Naive thymus-derived CD8-positive, alpha-beta T cell (primary cell): ENCODE results near the gene SLC22A1. TPM values are rescaled to one million over a fixed set of nuclear protein-coding genes. Genes with fewer than 3 reads are reported as not detected.
"Not testable (repeated sequence)": the region's sequence is repeated elsewhere in the genome, so short reads cannot be mapped to it uniquely, and the experiment has no call there.

Experiments
- ATAC-seq, 2 donors: fragments of 150-1000 bp; cut with Tn5 transposase in 1 of 2; sonication (Bioruptor Pico), chemical (Tn5 transposase) in 1 of 2; 1 replicate in 1 of 2; 2 replicates in 1 of 2; pipeline ENCODE4 v1.10.0; 2021; ENCODE audit warnings: mild to moderate bottlenecking in 2 of 2, moderate library complexity in 2 of 2
- POLR2A ChIA-PET: fragments of 350-600 bp; sonication (Branson Sonifier 250); formaldehyde crosslinking; loops from one replicate; lab custom pipeline; 2021; ENCODE audit warnings: antibody characterized with exemption; lab: Charles Lee
- DNase-seq, 10 donors: peaks; one replicate each; pipeline versions ENCODE4 v3.0.0 to v3.0.0-alpha.2; 2020 to 2022
- H3K27ac Mint-ChIP-seq, 10 donors: one replicate each; pipeline ENCODE4 v1.8.0; 2020 to 2022; ENCODE audit warnings: mild to moderate bottlenecking in 10 of 10, mixed read lengths in 10 of 10, moderate library complexity in 4 of 10, inconsistent platforms in 1 of 10
- H3K27me3 Mint-ChIP-seq, 5 donors: one replicate each; pipeline ENCODE4 v1.8.0; 2021 to 2022; ENCODE audit warnings: mixed read lengths in 5 of 5
- H3K36me3 Mint-ChIP-seq, 3 donors: one replicate each; pipeline ENCODE4 v1.8.0; 2020 to 2022; ENCODE audit warnings: mixed read lengths in 3 of 3, mild to moderate bottlenecking in 2 of 3, inconsistent platforms in 1 of 3
- H3K4me1 Mint-ChIP-seq, 4 donors: one replicate each; pipeline ENCODE4 v1.8.0; 2021 to 2022; ENCODE audit warnings: mixed read lengths in 4 of 4
- H3K4me3 Mint-ChIP-seq, 10 donors: one replicate each; pipeline ENCODE4 v1.8.0; 2020 to 2022; ENCODE audit warnings: mild to moderate bottlenecking in 10 of 10, mixed read lengths in 10 of 10, moderate library complexity in 6 of 10, inconsistent platforms in 1 of 10
- H3K9me3 Mint-ChIP-seq, 9 donors: one replicate each; pipeline ENCODE4 v1.8.0; 2020 to 2022; ENCODE audit warnings: mixed read lengths in 9 of 9, mild to moderate bottlenecking in 3 of 9, inconsistent platforms in 1 of 9, moderate library complexity in 1 of 9
- polyA plus RNA-seq, 3 donors: library from polyadenylated mRNA; unstranded; fragments of 300-500 nt; fragmentation: Illumina TruSeq; gene quantifications; one replicate each; pipeline ENCODE4 v1.2.3, GENCODE V29; 2021
- total RNA-seq, 8 experiments: library from RNA in 2 of 8; stranded (reverse) in 2 of 8; gene quantifications; one replicate each; pipeline ENCODE4 v1.2.3 and lab custom pipeline; 2021 to 2026

SLC22A1 gene
- total and polyA plus RNA-seq, 5 experiments from 2014 or later, result 0.18 to 2.3 (median 1.5) TPM; not detected in 2

DNA sequence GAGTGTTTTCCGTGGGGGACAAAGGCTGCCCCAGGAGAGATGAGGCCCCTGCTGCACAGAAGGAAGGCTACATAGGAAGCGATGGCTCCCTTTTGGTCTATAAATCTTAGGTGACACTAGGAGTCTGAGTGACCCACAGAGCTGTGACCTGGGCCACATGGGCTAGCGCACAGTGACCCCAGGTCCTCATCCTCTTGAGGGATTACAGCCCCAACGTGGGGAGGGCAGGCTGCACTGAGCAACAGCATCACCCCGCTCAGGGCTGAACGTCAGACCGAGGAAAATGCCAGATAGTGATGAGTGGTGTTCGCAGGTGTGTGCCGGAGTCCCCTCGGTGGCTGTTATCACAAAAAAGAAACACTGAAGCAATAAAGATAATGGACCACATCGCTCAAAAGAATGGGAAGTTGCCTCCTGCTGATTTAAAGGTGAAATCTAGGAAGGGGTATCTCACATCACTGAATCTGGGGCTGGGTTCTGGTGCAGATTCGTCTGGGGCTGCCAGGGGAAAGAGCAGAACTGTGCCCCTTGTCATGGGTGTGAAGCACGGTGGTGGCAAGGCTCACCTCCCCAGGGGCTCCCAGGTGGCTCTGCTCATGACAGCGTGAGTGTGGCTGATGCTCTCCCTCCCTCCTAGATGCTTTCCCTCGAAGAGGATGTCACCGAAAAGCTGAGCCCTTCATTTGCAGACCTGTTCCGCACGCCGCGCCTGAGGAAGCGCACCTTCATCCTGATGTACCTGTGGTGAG lies 14.5 kb downstream of the SLC22A1 start:
- Mint-ChIP-seq H3K36me3 (no peaks in the 10 kb centered on the region), H3K4me3 (no peak overlapping the region), H3K27ac (peak overlapping the region in 1 of 10 donors; percentile 58), H3K9me3 (no peaks in the 10 kb centered on the region), H3K4me1 (peaks cover 3 to 10% (median 8%) of the 10 kb centered on the region in 4 donors), H3K27me3 (peaks cover 0 to 14% (median 0%) of the 10 kb centered on the region in 5 donors)
- POLR2A ChIA-PET, result no interaction called here
- ATAC-seq (no peak), DNase-seq (no peak)

DNA sequence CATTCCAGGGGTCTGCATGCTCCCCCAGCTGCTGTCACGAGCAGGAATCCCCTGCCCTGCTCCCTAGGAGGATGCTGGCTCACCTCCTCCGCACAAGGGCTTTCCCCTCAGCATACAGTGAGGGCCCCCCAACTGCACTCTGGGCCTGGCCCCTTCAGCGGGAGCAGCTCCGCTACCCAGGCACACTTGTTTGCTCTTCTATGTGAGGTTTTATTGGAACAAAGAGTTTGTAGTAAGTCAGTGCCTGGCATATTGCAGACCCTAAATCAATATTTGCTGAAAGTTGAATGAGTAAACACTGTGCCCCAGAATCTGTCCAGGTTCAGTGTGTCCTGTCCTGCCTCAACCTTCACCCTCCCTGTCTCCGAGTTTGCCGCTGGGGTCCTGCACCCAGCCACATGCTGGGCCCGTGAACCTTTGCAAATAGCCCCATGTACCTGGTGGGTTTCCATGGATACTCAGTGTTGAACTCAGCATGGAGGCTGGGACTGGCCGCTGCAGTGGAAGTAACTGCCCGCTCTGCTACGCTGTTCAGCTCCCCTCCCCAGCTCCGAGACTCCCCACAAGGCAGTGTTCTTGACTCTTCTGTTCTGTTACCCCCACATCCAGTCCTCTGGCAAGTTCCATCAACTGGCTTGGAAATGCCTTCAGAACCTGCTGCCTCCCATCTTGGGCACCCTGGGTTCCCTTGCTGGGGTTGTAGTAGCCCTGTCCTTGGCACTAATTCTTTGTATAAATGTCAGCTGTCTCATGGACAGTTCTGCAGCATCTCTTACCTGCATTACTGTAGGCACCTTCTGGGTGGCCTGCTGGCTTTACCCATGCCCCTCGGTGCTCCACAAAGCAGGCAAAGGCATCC lies 15.7 kb downstream of the SLC22A1 start:
- Mint-ChIP-seq H3K36me3 (peaks cover 0 to 2% (median 0%) of the 10 kb centered on the region in 3 donors), H3K27me3 (peaks cover 0 to 14% (median 0%) of the 10 kb centered on the region in 5 donors), H3K9me3 (no peaks in the 10 kb centered on the region), H3K4me3 (no peak overlapping the region), H3K27ac (no peak overlapping the region), H3K4me1 (peaks cover 3 to 10% (median 8%) of the 10 kb centered on the region in 4 donors)
- no peak for ATAC-seq
- no peak for DNase-seq
- POLR2A ChIA-PET, result interaction anchor here (1.0 kb wide), 1 partner anchor 274 kb away, joined by 3 read pairs; no protein-coding TSS in a partner anchor

DNA sequence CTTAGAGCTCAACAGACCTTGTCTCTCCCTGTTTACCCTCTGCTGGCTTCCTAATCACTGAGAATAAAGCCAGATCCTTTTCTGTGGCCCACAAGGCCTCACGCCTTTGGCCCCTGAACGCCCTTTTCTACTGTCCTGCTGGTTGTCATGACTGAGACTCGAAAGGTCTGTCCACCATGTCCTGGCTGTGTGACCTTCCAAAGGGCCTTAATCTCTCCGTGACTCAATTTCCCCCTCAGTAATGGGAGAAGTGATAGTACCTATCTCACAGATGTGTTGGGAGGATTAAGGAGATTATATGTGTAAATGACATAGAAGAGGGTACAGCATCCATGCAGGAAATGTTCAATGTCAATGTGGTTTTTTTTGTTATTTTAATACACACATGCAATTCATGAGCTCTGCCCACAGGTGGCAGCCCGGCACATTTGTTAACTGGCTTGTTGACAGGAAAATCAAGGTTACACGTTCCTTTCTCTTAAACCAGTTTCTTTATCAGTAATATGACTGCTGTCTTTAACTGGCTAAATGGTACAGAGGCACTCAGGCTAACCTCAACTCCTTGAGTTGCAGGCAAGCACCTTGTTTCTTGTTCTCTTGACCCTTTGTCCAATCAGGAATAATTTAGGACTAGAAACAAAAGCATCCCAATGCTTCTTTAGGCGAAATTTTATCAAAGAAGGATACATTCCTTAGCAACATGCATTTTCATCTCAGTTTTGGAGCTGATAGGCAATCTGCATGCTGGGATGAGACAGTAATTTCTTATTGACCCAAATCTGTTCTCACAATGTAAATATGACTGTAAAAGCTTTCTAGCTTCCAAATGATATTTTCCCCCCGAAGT lies 16.6 kb downstream of the SLC22A1 start:
- Mint-ChIP-seq H3K27ac (no peak overlapping the region), H3K27me3 (peaks cover 0 to 14% (median 0%) of the 10 kb centered on the region in 5 donors), H3K4me1 (peaks cover 3 to 10% (median 8%) of the 10 kb centered on the region in 4 donors), H3K4me3 (no peak overlapping the region), H3K36me3 (peaks cover 0 to 2% (median 0%) of the 10 kb centered on the region in 3 donors), H3K9me3 (no peaks in the 10 kb centered on the region)
- DNase-seq, result peak; percentile 21 to 81 (median 51)
- ATAC-seq, result peak; percentile 37 to 59
- POLR2A ChIA-PET, result interaction anchor here (0.6 to 1.0 kb wide), 2 partner anchors 265 to 275 kb away, joined by 3 to 4 read pairs; no protein-coding TSS in a partner anchor

- H3K27ac Mint-ChIP-seq, result no peak overlapping the region
Measured at GRCh38 chr6:160138839-160139419, 17.3 kb downstream of the SLC22A1 start.

DNA sequence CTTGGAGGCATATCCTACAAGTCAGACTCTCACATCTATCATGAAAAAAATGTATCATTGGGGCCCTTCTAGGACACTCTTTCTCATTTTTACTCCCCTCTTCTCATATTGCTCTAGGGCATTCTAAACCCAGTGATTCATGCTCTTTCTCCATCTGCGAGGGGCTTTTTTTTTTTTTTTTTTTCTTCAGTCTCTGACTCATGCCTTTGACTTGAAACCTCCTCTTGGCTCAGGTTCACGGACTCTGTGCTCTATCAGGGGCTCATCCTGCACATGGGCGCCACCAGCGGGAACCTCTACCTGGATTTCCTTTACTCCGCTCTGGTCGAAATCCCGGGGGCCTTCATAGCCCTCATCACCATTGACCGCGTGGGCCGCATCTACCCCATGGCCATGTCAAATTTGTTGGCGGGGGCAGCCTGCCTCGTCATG lies 17.8 kb downstream of the SLC22A1 start:
- no peak overlapping the region for H3K4me3 Mint-ChIP-seq
- H3K4me1 Mint-ChIP-seq, result peaks cover 3 to 10% (median 8%) of the 10 kb centered on the region in 4 donors
- DNase-seq, result no peak
- H3K36me3 Mint-ChIP-seq, result peaks cover 0 to 4% (median 3%) of the 10 kb centered on the region in 3 donors
- no peak for ATAC-seq
- POLR2A ChIA-PET, result no interaction called here
- no peak overlapping the region for H3K27ac Mint-ChIP-seq
- H3K9me3 Mint-ChIP-seq, result peaks cover 0 to 2% (median 0%) of the 10 kb centered on the region in 9 donors
- peaks cover 0 to 14% (median 0%) of the 10 kb centered on the region in 5 donors for H3K27me3 Mint-ChIP-seq

More at GRCh38 chr6:160138839-160139419, 17.3 kb downstream of the SLC22A1 start:
- Mint-ChIP-seq H3K36me3 (peaks cover 0 to 2% (median 0%) of the 10 kb centered on the region in 3 donors), H3K27me3 (peaks cover 0 to 14% (median 0%) of the 10 kb centered on the region in 5 donors), H3K4me3 (no peak overlapping the region), H3K4me1 (peaks cover 3 to 10% (median 8%) of the 10 kb centered on the region in 4 donors), H3K9me3 (no peaks in the 10 kb centered on the region)
- ATAC-seq (no peak), DNase-seq (no peak)
- POLR2A ChIA-PET, result interaction anchor here (0.6 to 1.0 kb wide), 2 partner anchors 266 to 276 kb away, joined by 3 to 4 read pairs; no protein-coding TSS in a partner anchor

DNA sequence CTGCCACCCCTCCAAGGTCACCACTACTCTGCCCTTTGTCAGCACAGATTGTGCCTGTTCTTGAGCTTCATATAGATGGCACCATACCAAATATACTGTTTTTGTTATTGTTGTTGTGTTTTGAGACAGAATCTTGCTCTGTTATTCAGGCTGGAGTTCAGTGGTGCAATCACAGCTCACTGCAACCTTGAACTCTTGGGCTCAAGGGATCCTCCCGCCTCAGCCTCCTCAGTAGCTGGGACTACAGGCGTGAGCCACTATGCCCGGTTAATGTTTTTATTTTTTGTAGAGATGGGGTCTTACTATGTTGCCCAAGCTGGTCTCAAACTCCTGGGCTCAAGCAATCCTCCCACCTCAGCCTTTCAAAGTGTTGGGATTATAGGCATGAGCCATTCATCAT lies 18.9 kb downstream of the SLC22A1 start:
- H3K36me3 Mint-ChIP-seq, POLR2A ChIA-PET, DNase-seq, ATAC-seq, H3K4me1 Mint-ChIP-seq, H3K9me3 Mint-ChIP-seq, H3K27ac Mint-ChIP-seq, H3K4me3 Mint-ChIP-seq: not testable (repeated sequence)
- H3K27me3 Mint-ChIP-seq, result peaks cover 0 to 14% (median 0%) of the 10 kb centered on the region in 5 donors

GRCh38 chr6:160141001-160141726 lies 19.5 kb downstream of the SLC22A1 start:
- H3K36me3 Mint-ChIP-seq, result peaks cover 0 to 6% (median 5%) of the 10 kb centered on the region in 3 donors
- DNase-seq, result no peak
- H3K27me3 Mint-ChIP-seq, result peaks cover 0 to 14% (median 0%) of the 10 kb centered on the region in 5 donors
- no peak overlapping the region for H3K27ac Mint-ChIP-seq
- H3K4me1 Mint-ChIP-seq, result peaks cover 3 to 10% (median 8%) of the 10 kb centered on the region in 4 donors
- peaks cover 0 to 2% (median 0%) of the 10 kb centered on the region in 9 donors for H3K9me3 Mint-ChIP-seq
- POLR2A ChIA-PET, result no interaction called here
- no peak overlapping the region for H3K4me3 Mint-ChIP-seq
- ATAC-seq, result no peak

- DNase-seq, result no peak
- POLR2A ChIA-PET, result no interaction called here
- peaks cover 0 to 6% (median 5%) of the 10 kb centered on the region in 3 donors for H3K36me3 Mint-ChIP-seq
- peaks cover 0 to 2% (median 0%) of the 10 kb centered on the region in 9 donors for H3K9me3 Mint-ChIP-seq
- no peak overlapping the region for H3K27ac Mint-ChIP-seq
- peaks cover 0 to 8% (median 0%) of the 10 kb centered on the region in 5 donors for H3K27me3 Mint-ChIP-seq
- H3K4me1 Mint-ChIP-seq, result peaks cover 3 to 10% (median 8%) of the 10 kb centered on the region in 4 donors
- no peak overlapping the region for H3K4me3 Mint-ChIP-seq
- no peak for ATAC-seq
Measured at GRCh38 chr6:160142115-160142715, 20.6 kb downstream of the SLC22A1 start.

- peaks cover 0 to 20% (median 6%) of the 10 kb centered on the region in 9 donors for H3K9me3 Mint-ChIP-seq
- H3K4me1 Mint-ChIP-seq, result no peaks in the 10 kb centered on the region
- H3K27ac Mint-ChIP-seq, result no peak overlapping the region
- H3K4me3 Mint-ChIP-seq, result no peak overlapping the region
- H3K27me3 Mint-ChIP-seq, result peaks cover 0 to 4% (median 0%) of the 10 kb centered on the region in 5 donors
- peaks cover 6 to 11% (median 7%) of the 10 kb centered on the region in 3 donors for H3K36me3 Mint-ChIP-seq
- ATAC-seq, result no peak
- no peak for DNase-seq
- POLR2A ChIA-PET, result no interaction called here
Measured at GRCh38 chr6:160146454-160147145, 25.0 kb downstream of the SLC22A1 start.

GRCh38 chr6:160147146-160147536 lies 25.5 kb downstream of the SLC22A1 start:
- peaks cover 0 to 25% (median 10%) of the 10 kb centered on the region in 9 donors for H3K9me3 Mint-ChIP-seq
- no peak for DNase-seq
- H3K36me3 Mint-ChIP-seq, result peaks cover 5 to 16% (median 11%) of the 10 kb centered on the region in 3 donors

More at GRCh38 chr6:160147146-160147536, 25.5 kb downstream of the SLC22A1 start:
- Mint-ChIP-seq H3K27ac (no peak overlapping the region), H3K27me3 (peaks cover 0 to 2% (median 0%) of the 10 kb centered on the region in 5 donors), H3K4me3 (no peak overlapping the region), H3K4me1 (no peaks in the 10 kb centered on the region)
- POLR2A ChIA-PET, result no interaction called here
- ATAC-seq, result no peak
